A673 (cell line): ENCODE measurements around the gene ATL1. TPM values are rescaled to one million over a fixed set of nuclear protein-coding genes. Genes with fewer than 3 reads are reported as not detected.

Experiments
- BruUV-seq: library from RNA; stranded (reverse); fragments of 400-500 nt; replicated peaks from 2 replicates; lab custom pipeline; 2021; lab: Mats Ljungman, UMichigan
- CTCF ChIA-PET: fragments of 300-600 bp; sonication (Branson Sonifier 250); formaldehyde crosslinking; loops from one replicate; lab custom pipeline; 2022; ENCODE audit warnings: antibody characterized with exemption; lab: Charles Lee
- POLR2A ChIA-PET: fragments of 300-600 bp; sonication (Branson Sonifier 250); formaldehyde crosslinking; loops from one replicate; lab custom pipeline; 2022; ENCODE audit warnings: antibody characterized with exemption; ENCODE audit not compliant: low non-redundant PET; lab: Charles Lee
- DNase-seq: peaks from one replicate; pipeline ENCODE4 v3.0.0-alpha.2; 2015; ENCODE audit warnings: low spot score
- H3K27ac ChIP-seq: fragments of 200-600 bp; sonication (generic); 2 replicates; pipeline ENCODE4 v1.5.1; 2016; ENCODE audit warnings: mixed run types, low read depth, mild to moderate bottlenecking, mixed read lengths, antibody characterized with exemption, low read length; ENCODE audit not compliant: poor library complexity, severe bottlenecking
- H3K27me3 ChIP-seq: fragments of 200-600 bp; sonication (generic); replicated peaks from 2 replicates; pipeline ENCODE4 v1.6.1; 2017; ENCODE audit warnings: mixed run types, low read depth, mild to moderate bottlenecking, mixed read lengths, antibody characterized with exemption, low read length; ENCODE audit not compliant: insufficient read depth, poor library complexity
- H3K36me3 ChIP-seq: fragments of 200-600 bp; sonication (generic); 2 replicates; pipeline ENCODE4 v1.6.1; 2016; ENCODE audit warnings: mixed run types, mild to moderate bottlenecking, mixed read lengths, antibody characterized with exemption, low read length; ENCODE audit not compliant: insufficient read depth, poor library complexity, severe bottlenecking
- H3K4me1 ChIP-seq: fragments of 200-600 bp; sonication (generic); 2 replicates; pipeline ENCODE4 v1.6.1; 2017; ENCODE audit warnings: mixed run types, mild to moderate bottlenecking, mixed read lengths, antibody characterized with exemption, low read length; ENCODE audit not compliant: insufficient read depth, poor library complexity, severe bottlenecking
- H3K4me3 ChIP-seq: fragments of 200-600 bp; sonication (generic); 2 replicates; pipeline ENCODE4 v1.5.1; 2016; ENCODE audit warnings: low read depth, mixed run types, mild to moderate bottlenecking, mixed read lengths, low read length; ENCODE audit not compliant: poor library complexity, severe bottlenecking
- H3K9me3 ChIP-seq: fragments of 200-600 bp; sonication (generic); 2 replicates; pipeline ENCODE4 v1.6.1; 2016; ENCODE audit warnings: mixed run types, low read depth, mild to moderate bottlenecking, mixed read lengths, antibody characterized with exemption, low read length; ENCODE audit not compliant: poor library complexity, severe bottlenecking
- CTCF ChIP-seq: fragments of 300-800, 200-600 bp; sonication (generic); conservative IDR thresholded peaks from 2 replicates; pipeline ENCODE4 v1.5.1; 2017; ENCODE audit warnings: low read depth, mild to moderate bottlenecking, antibody characterized with exemption, low read length, moderate library complexity, mixed read lengths
- EZH2 ChIP-seq: fragments of 200-600 bp; sonication (generic); IDR thresholded peaks from 2 replicates; pipeline ENCODE4 v1.6.1; 2017; ENCODE audit warnings: borderline replicate concordance, low read depth, mild to moderate bottlenecking, mixed read lengths, antibody characterized with exemption, low read length; ENCODE audit not compliant: poor library complexity, severe bottlenecking
- intact Hi-C: fragments of 100-400 bp; cut with micrococcal nuclease; formaldehyde crosslinking; loops from one replicate; pipeline ENCODE4 v1.10.0; 2022; ENCODE audit not compliant: unreplicated experiment
- total RNA-seq: library from RNA; stranded (reverse); gene quantifications from 2 replicates; pipeline ENCODE4 v1.2.3, GENCODE V29; 2021

Gene ATL1
- total RNA-seq, 1 experiment from 2014 or later = 9.8 TPM

GRCh38 chr14:50590464-50590863, 30.5 kb downstream of the ATL1 start:
- no peaks in the 10 kb centered on the region for H3K9me3 ChIP-seq
- ChIA-PET POLR2A (no interaction called here), CTCF (no interaction called here)
- BruUV-seq = no TSS peak
- H3K27ac ChIP-seq = no peak overlapping the region
- DNase-seq = no peak
- no peak for TF ChIP-seq EZH2
- TF ChIP-seq CTCF = no peak
- H3K4me3 ChIP-seq = no peak overlapping the region
- H3K36me3 ChIP-seq = no peaks in the 10 kb centered on the region
- no peaks in the 10 kb centered on the region for H3K27me3 ChIP-seq
- intact Hi-C loops = no loop called here
- H3K4me1 ChIP-seq = no peaks in the 10 kb centered on the region

- DNase-seq = no peak
- Histone ChIP-seq H3K4me3 (no peak overlapping the region), H3K36me3 (no peaks in the 10 kb centered on the region), H3K27ac (no peak overlapping the region), H3K27me3 (no peaks in the 10 kb centered on the region), H3K4me1 (no peaks in the 10 kb centered on the region), H3K9me3 (no peaks in the 10 kb centered on the region)
- TF ChIP-seq CTCF (no peak), EZH2 (no peak)
- CTCF ChIA-PET = interaction anchor here (0.6 kb wide), 1 partner anchor 183 kb away, joined by 3 read pairs; no protein-coding TSS in a partner anchor
- intact Hi-C loops = no loop called here
- POLR2A ChIA-PET = no interaction called here
- no TSS peak for BruUV-seq
Measured at GRCh38 chr14:50594577-50595316, 34.8 kb downstream of the ATL1 start.

- Histone ChIP-seq H3K9me3 (no peaks in the 10 kb centered on the region), H3K27me3 (no peaks in the 10 kb centered on the region), H3K27ac (no peak overlapping the region), H3K4me3 (no peak overlapping the region), H3K4me1 (no peaks in the 10 kb centered on the region), H3K36me3 (no peaks in the 10 kb centered on the region)
- DNase-seq = no peak
- intact Hi-C loops = no loop called here
- POLR2A ChIA-PET = interaction anchor here (0.6 kb wide), 1 partner anchor 279 kb away, joined by 6 read pairs; no protein-coding TSS in a partner anchor
- TF ChIP-seq EZH2 (no peak), CTCF (no peak)
- BruUV-seq = no TSS peak
- CTCF ChIA-PET = interaction anchor here (1.0 kb wide), 1 partner anchor 175 kb away, joined by 3 read pairs; no protein-coding TSS in a partner anchor
Measured at GRCh38 chr14:50598765-50599164, 38.8 kb downstream of the ATL1 start.
